KOPT-K1 (cell line): Measurements from ENCODE around the gene NUP54.

ENCODE experiments used
- H3K27ac ChIP-seq: fragments of 200-600 bp; sonication (generic); 2 replicates; pipeline ENCODE4 v1.5.1; 2016; ENCODE audit warnings: antibody characterized with exemption, mild to moderate bottlenecking, low read depth, low read length; ENCODE audit not compliant: poor library complexity, severe bottlenecking
- H3K36me3 ChIP-seq: fragments of 200-600 bp; sonication (generic); 2 replicates; pipeline ENCODE4 v1.5.1; 2017; ENCODE audit warnings: antibody characterized with exemption, mild to moderate bottlenecking, low read length, moderate library complexity; ENCODE audit not compliant: insufficient read depth
- H3K9me3 ChIP-seq: fragments of 200-600 bp; sonication (generic); 2 replicates; pipeline ENCODE4 v1.5.1; 2017; ENCODE audit warnings: antibody characterized with exemption, low read length, mild to moderate bottlenecking; ENCODE audit not compliant: insufficient read depth, poor library complexity, severe bottlenecking

The NUP54 gene

GRCh38 chr4:76174216-76174615 lies 26.0 kb upstream of the NUP54 start:
- no peaks in the 10 kb centered on the region for H3K9me3 ChIP-seq
- H3K36me3 ChIP-seq: no peaks in the 10 kb centered on the region
- H3K27ac ChIP-seq: no peak overlapping the region

DNA sequence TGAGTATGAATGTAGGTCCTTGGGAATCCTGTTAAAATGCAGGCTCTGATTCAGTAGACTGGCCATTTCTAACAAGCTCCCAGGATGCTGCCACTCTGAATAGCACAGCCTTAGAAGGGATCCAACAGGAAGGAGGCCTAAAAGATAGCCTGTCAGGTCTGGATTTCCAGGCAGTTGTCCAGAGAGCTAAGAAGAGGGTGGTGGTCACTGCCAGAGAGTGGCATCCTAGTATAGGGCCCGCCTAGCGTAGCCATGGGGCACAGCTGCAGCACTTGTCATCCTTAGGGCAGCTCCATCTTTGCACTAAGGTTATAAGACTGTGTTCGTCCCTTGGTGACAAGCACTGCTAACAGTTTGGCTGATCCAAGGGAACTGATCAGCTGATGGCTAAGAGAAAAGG lies 20.5 kb upstream of the NUP54 start:
- Histone ChIP-seq H3K36me3 (no peaks in the 10 kb centered on the region), H3K9me3 (no peaks in the 10 kb centered on the region), H3K27ac (no peak overlapping the region)

- no peaks in the 10 kb centered on the region for H3K9me3 ChIP-seq
- no peaks in the 10 kb centered on the region for H3K36me3 ChIP-seq
- no peak overlapping the region for H3K27ac ChIP-seq
These were observed 18.3 kb upstream of the NUP54 start for GRCh38 chr4:76166480-76166879.

GRCh38 chr4:76160355-76160754 lies 12.2 kb upstream of the NUP54 start:
- Histone ChIP-seq H3K9me3 (peaks cover 1% of the 10 kb centered on the region), H3K36me3 (no peaks in the 10 kb centered on the region), H3K27ac (no peak overlapping the region)

- H3K9me3 ChIP-seq: peaks cover 6% of the 10 kb centered on the region
- H3K36me3 ChIP-seq: no peaks in the 10 kb centered on the region
- no peak overlapping the region for H3K27ac ChIP-seq
These were observed 8.4 kb upstream of the NUP54 start for GRCh38 chr4:76156635-76157034.

DNA sequence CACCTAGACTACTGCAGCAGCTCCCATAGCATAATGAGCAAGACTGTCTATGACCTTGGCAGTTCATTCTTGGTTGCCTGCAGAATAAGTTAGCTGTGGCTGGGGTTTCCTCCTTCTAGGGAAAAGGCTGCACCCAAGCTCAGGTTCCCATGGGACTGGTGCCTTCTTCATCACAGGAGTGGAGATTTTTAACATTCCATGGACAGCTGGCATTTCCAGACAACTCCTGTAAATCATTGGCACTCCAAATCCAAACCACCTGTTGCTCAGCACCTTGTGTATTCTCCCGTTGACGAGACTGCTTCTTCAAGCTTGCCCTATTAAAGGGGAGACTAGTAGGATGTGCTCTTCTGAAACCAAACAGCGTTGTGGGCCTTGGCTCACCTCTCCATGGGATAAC lies 7.8 kb upstream of the NUP54 start:
- peaks cover 6% of the 10 kb centered on the region for H3K9me3 ChIP-seq
- H3K27ac ChIP-seq: no peak overlapping the region
- no peaks in the 10 kb centered on the region for H3K36me3 ChIP-seq

GRCh38 chr4:76153356-76153755 lies 5.2 kb upstream of the NUP54 start:
- Histone ChIP-seq H3K9me3 (peaks cover 6% of the 10 kb centered on the region), H3K36me3 (no peaks in the 10 kb centered on the region), H3K27ac (no peak overlapping the region)

GRCh38 chr4:76147454-76148141 lies 599 bp downstream of the NUP54 start:
- Histone ChIP-seq H3K9me3 (no peaks in the 10 kb centered on the region), H3K36me3 (peaks cover 21% of the 10 kb centered on the region), H3K27ac (peak overlapping the region; percentile 84)

DNA sequence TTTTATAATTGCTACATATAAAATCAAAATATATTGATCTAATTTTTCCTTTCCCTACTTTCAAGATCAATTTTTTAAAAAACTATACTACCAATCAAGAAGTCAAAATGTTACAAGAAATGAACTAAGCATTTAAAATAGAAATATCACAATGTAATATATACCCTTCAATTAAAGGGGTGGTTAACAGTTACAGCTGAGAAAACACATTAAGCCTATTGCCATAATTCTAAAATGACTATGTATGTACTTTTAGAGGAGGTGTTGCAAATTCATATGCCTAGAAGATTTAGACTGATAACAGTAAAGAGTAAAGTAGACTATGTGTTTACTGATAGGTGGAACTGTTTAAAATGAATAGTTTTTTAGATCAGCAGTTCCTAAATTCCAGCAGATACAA lies 3.7 kb downstream of the NUP54 start:
- H3K27ac ChIP-seq: no peak overlapping the region
- H3K9me3 ChIP-seq: no peaks in the 10 kb centered on the region
- H3K36me3 ChIP-seq: peaks cover 52% of the 10 kb centered on the region

GRCh38 chr4:76141241-76141640 lies 7.0 kb downstream of the NUP54 start:
- H3K9me3 ChIP-seq: no peaks in the 10 kb centered on the region
- H3K36me3 ChIP-seq: peaks cover 82% of the 10 kb centered on the region

GRCh38 chr4:76127754-76128153 lies 20.4 kb downstream of the NUP54 start:
- Histone ChIP-seq H3K36me3 (peaks cover 90% of the 10 kb centered on the region), H3K9me3 (no peaks in the 10 kb centered on the region), H3K27ac (no peak overlapping the region)

More at GRCh38 chr4:76141241-76141640, 7.0 kb downstream of the NUP54 start:
- no peak overlapping the region for H3K27ac ChIP-seq

DNA sequence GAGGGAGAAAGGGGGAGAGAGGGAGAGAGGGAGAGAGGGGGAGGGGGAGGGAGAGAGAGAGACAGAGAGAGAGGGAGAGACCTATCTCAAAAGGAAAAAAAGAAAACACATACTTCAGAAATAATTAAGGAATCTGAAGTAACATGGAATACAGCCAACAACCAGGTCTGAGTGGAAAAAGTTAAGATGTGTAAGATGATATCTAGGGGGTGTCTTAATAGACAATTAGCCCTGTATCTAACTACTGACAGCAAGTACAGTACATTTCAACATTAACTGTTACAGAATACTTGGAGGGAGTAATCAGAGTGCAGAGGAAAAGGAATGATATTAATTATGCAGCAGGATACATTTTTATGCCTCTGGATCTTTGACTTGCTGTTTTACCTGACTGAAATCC lies 22.4 kb downstream of the NUP54 start:
- no peaks in the 10 kb centered on the region for H3K9me3 ChIP-seq
- peaks cover 92% of the 10 kb centered on the region for H3K36me3 ChIP-seq
- H3K27ac ChIP-seq: no peak overlapping the region

- peaks cover 98% of the 10 kb centered on the region for H3K36me3 ChIP-seq
- no peaks in the 10 kb centered on the region for H3K9me3 ChIP-seq
- no peak overlapping the region for H3K27ac ChIP-seq
These were observed 28.0 kb downstream of the NUP54 start for GRCh38 chr4:76120199-76120598.

DNA sequence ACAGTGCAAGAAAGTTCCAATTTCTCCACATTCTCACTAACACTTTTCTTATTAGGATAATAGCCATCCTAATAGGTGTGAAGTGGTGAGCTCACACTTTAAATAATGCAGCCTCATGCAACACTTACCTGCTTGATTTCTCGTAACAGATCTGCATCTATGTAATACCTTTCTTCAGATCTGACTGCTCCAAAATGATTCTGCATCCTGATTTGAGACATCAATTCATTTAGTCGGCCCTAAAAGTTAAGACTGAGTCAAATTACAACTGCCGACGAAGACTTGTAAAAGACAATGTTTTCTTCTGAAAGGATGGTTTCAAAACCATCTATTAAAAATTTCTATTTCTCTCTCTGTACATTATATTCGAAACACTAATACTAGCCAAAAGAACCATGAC lies 30.7 kb downstream of the NUP54 start:
- Histone ChIP-seq H3K27ac (no peak overlapping the region), H3K36me3 (peaks cover 95% of the 10 kb centered on the region), H3K9me3 (no peaks in the 10 kb centered on the region)

DNA sequence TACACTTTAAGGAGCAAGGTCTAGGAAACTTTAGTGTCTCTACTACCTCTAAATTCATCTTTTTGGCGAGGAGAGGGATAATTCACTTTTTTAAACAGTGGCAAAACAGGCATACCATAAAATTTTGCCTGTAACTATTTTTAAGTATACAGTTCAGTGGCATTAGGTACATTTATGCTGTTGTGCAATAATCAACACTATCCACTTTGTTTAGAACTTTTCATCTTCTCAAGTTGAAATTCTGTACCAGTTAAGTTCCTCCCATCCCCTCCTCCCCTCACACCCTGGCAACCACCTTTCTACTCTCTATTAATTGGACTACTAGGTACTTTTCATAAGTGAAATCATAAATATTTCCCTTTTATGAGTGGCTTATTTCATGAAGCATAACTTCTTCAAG lies 31.4 kb downstream of the NUP54 start:
- Histone ChIP-seq H3K9me3 (no peaks in the 10 kb centered on the region), H3K36me3 (peaks cover 94% of the 10 kb centered on the region), H3K27ac (no peak overlapping the region)

GRCh38 chr4:76108467-76109181 lies 39.6 kb downstream of the NUP54 start:
- Histone ChIP-seq H3K36me3 (peaks cover 18% of the 10 kb centered on the region), H3K27ac (no peak overlapping the region), H3K9me3 (no peaks in the 10 kb centered on the region)
